Right ventricle myocardium superior (tissue), 1 donor: ENCODE results near the gene CEBPB. TPM values are rescaled to one million over a fixed set of nuclear protein-coding genes. Genes with fewer than 3 reads are reported as not detected.
A peak's percentile ranks its signal among the peaks of the same experiment; 100 is the strongest.
"Not testable (repeated sequence)": the region's sequence is repeated elsewhere in the genome, so short reads cannot be mapped to it uniquely, and the experiment has no call there.

Source experiments
- ATAC-seq: fragments of 200-7000 bp; cut with Tn5 transposase; one replicate; pipeline ENCODE4 v1.9.1; 2020; ENCODE audit warnings: mild to moderate bottlenecking; ENCODE audit not compliant: poor library complexity
- DNase-seq: peaks from one replicate; pipeline ENCODE4 v3.0.0-alpha.2; 2020
- intact Hi-C: fragments of 100-400 bp; cut with DNase I; formaldehyde crosslinking; loops from one replicate; pipeline ENCODE4 v1.11.2; 2022
- long read RNA-seq: library from polyadenylated mRNA; unstranded; transcript quantifications from one replicate; pipeline ENCODE4 v2.0.0, GENCODE V29; 2021
- total RNA-seq: library from RNA; stranded (reverse); fragmentation: NEBNext Ultra II Directional; extraction: Animal tissue kit (Norgen Biotek cat#: 25700); gene quantifications from one replicate; pipeline ENCODE4 v1.2.1, GENCODE V29; 2021
- donor health status: DM: no; HTN: yes; CAD: no; lungs with severe emphysema.

Gene CEBPB
- 57.3 TPM for total RNA-seq
- long read RNA-seq, transcript CEBPB-201 (1 exons, 1,956 nt): major isoform, 200 of 200 reads
- long read RNA-seq, partial matches to known transcripts: 0 of 200 reads
- long read RNA-seq, other reads (novel, unspliced or antisense): 0 of 200 reads

GRCh38 chr20:50190251-50191064, at the start of gene CEBPB:
CEBPB (plus strand) TSS chr20:50190830; CDS start chr20:50191034, 204 bp downstream.
- ATAC-seq (peak; percentile 77), DNase-seq (peak; percentile 94)
- intact Hi-C loops: loop anchor here (5.0 kb wide), 3 partner anchors 82 to 207 kb away; no protein-coding TSS in a partner anchor

- DNase-seq: no peak
- ATAC-seq: no peak
- intact Hi-C loops: no loop called here
These were observed 49.5 kb upstream of the CEBPB start for GRCh38 chr20:50141018-50141675.

DNA sequence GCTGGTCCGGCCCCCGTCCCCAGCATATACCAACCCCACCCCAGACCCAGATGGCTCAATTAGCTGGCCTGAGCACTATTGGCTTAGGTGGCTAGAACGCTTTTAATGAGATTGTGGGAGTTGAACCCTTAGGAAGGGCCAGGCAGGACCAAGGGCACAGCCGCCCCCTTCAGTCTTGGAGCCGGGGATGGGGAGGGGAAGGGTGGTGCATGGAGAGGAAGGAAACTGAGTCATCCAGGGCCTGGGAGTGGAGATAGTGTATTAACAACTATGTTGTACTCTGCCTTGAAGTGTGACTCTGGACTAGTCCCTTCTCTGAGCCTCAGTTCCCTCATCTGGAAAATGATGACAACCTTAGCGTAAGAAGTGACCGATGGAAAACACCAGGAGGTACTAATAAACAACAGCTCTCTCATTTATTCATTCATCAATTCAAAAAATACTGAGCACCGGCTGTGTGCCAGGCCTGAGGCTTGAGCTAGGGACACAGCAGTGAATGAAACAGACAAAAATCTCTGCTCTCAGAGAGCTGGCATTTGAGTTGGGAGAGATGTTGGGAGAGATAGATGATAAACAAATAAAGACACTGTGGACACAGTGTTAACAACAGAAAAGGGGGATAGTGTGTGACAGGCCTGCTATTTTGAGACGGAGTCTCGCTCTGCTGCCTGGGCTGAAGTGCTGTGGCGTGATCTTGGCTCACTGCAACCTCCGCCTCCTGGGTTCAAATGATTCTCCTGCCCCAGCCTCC, 48.6 kb upstream of the CEBPB start:
- DNase-seq (no peak), ATAC-seq (no peak)
- intact Hi-C loops: no loop called here

GRCh38 chr20:50142812-50143211, 47.8 kb upstream of the CEBPB start:
- ATAC-seq: no peak
- intact Hi-C loops: no loop called here
- DNase-seq: no peak

DNA sequence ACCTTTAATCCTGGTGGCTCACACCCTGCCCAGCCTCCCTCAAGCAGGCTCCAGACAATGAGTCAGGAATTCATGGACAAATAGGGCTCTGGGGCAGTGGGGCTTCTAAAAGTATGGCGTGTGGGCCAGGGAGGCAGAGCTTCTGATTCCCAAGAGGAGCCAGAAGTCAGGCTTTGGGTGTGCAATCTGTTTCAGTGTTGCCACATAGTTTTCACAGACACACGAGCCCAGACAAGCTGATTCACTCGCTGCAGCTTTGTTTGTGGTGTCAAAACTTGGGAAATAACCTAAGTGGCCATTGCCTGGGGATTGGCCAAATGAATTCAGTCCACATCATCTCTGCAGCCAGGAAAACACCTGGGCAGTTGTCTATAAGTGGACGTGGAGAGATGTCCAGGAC, 46.3 kb upstream of the CEBPB start:
- ATAC-seq: peak; percentile 58

DNA sequence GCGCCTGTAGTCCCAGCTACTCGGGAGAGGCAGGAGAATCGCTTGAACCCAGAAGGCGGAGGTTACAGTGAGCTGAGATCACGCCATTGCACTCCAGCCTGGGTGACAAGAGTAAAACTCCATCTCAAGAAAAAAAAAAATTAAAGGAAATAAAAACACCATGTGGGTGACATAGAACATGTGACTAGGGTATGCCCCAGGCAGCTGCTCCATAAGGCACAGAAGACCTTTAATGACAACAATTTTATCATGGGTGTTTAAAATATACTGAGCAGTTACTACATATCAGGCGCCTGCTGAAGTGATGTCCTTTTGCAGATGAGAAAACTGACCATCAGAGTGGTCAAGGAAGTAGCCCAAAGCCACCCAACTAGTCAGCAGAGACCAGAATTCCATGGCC, 45.1 kb upstream of the CEBPB start:
- intact Hi-C loops: no loop called here
- ATAC-seq (no peak), DNase-seq (no peak)

More for the DNA sequence above, 46.3 kb upstream of the CEBPB start:
- intact Hi-C loops: no loop called here
- no peak for DNase-seq

DNA sequence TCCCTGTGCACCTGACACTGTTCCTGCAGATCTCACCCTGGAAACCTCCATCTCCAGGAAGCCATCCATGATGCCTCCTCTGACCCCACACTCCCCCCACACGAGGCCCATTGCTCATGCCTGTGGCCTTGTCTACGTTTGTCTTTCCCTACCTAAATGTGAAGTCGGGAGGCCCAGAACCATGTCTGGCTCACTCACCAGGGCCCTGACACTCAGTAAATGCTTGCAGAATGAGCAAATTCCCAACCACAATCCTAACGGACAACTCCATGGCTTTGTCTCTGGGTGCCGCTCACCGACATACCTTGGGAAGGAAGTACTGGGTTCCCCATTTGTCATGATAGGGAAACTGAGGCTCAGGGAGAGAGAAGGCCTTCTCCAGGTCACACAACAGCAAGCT, 44.4 kb upstream of the CEBPB start:
- DNase-seq (no peak), ATAC-seq (no peak)
- intact Hi-C loops: no loop called here

DNA sequence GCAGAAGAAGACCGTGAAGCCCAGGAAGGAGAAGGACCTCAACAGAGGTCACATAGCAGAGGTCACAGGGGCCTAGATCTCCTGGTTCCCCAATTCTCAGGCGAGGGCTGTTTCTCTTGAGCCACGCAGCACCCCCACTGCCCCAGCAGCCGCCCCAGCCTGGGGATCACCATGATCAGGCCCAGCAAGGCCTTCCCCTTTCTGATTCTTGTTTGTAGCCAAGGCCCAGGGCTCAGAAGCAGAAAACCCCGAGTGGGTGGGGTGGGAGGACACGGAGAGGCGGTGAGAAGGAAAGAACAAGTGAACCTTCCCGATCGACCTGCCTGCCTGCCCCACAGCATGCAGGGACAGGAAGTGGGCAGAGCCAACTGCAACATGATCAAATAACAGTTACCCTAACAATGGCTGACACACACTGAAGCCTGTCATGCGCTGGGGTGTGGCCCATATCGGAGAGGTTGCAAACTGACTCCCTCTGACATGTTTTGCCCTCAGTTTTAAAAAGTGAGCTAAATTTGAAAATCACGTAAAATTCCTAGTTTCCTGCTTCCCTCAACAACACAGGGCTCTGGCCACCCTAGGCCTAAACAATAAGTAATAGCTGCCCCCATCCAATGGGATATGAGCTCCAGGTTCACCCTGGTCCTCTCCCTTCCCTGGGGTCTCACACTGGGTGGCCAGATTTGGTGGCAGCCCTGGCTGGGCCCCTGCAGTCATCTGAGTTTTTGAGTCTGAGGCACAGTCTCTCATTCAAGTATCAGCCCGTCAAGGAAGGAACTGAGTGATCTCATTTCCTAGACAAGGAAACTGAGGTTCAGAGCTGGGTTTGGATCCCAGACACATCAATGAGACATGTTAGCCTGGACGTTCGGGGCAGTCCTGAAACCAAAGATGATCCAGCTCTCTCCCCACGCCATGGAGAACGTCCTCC, 43.6 kb upstream of the CEBPB start:
- peak; percentile 28 for ATAC-seq
- no peak for DNase-seq
- intact Hi-C loops: no loop called here

- ATAC-seq: no peak
These were observed 41.0 kb upstream of the CEBPB start for GRCh38 chr20:50149481-50150254.

GRCh38 chr20:50151034-50151743, 39.4 kb upstream of the CEBPB start:
- intact Hi-C loops: no loop called here
- no peak for DNase-seq

More at GRCh38 chr20:50149481-50150254, 41.0 kb upstream of the CEBPB start:
- intact Hi-C loops: no loop called here
- DNase-seq: no peak

GRCh38 chr20:50152394-50153152, 38.1 kb upstream of the CEBPB start:
- intact Hi-C loops: no loop called here
- DNase-seq (no peak), ATAC-seq (no peak)

More at GRCh38 chr20:50151034-50151743, 39.4 kb upstream of the CEBPB start:
- no peak for ATAC-seq

GRCh38 chr20:50153153-50153499, 37.5 kb upstream of the CEBPB start:
- intact Hi-C loops: no loop called here
- ATAC-seq (no peak), DNase-seq (no peak)

GRCh38 chr20:50153500-50154377, 36.9 kb upstream of the CEBPB start, which contains the start of gene PEDS1:
PEDS1 (minus strand) TSS chr20:50153723; CDS start chr20:50153637, 86 bp downstream.
- intact Hi-C loops: no loop called here
- ATAC-seq: peak; percentile 97

DNA sequence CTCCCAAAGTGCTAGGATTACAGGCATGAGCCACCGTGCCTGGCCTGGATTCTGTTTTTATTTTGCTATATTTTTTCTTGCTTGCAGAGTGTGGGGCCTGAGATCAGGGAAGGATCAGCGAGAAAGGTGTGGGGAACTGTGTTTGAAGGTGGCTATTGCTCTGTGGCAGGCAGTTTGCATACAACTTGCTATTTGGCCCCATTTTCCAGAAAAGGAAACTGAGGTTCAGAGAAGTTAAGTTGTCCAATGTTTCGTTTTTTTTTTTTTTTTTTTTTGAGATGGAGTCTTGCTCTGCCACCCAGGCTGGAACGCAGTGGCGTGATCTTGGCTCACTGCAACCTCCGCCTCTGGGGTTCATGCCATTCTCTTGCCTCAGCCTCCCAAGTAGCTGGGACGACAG, 29.1 kb upstream of the CEBPB start:
- DNase-seq, intact Hi-C loops, ATAC-seq: not testable (repeated sequence)

More at GRCh38 chr20:50153500-50154377, 36.9 kb upstream of the CEBPB start, which contains the start of gene PEDS1:
- DNase-seq: peak; percentile 96
